HEK293 (cell line): ENCODE results near the gene GNS.

Source experiments
- BCL11A ChIP-seq: fragments of 450-650 bp; formaldehyde crosslinking; IDR thresholded peaks from 2 replicates; pipeline ENCODE4 v1.5.1; 2016; ENCODE audit warnings: low read depth, missing biosample characterization, missing genetic modification characterization
- ZBTB20 ChIP-seq: fragments of 450-650 bp; formaldehyde crosslinking; IDR thresholded peaks from 2 replicates; pipeline ENCODE4 v1.5.1; 2016; ENCODE audit warnings: missing biosample characterization, missing genetic modification characterization
- ZNF223 ChIP-seq: fragments of 450-650 bp; formaldehyde crosslinking; IDR thresholded peaks from 2 replicates; pipeline ENCODE4 v1.5.1; 2016; ENCODE audit warnings: missing biosample characterization, missing genetic modification characterization
- ZNF311 ChIP-seq: fragments of 450-650 bp; formaldehyde crosslinking; IDR thresholded peaks from 2 replicates; pipeline ENCODE4 v1.5.1; 2017; ENCODE audit warnings: missing biosample characterization, missing genetic modification characterization, borderline replicate concordance
- ZNF366 ChIP-seq: fragments of 450-650 bp; formaldehyde crosslinking; conservative IDR thresholded peaks from 2 replicates; pipeline ENCODE4 v1.5.1; 2016; ENCODE audit warnings: missing biosample characterization, missing genetic modification characterization
- ZNF514 ChIP-seq: fragments of 450-650 bp; formaldehyde crosslinking; IDR thresholded peaks from 2 replicates; pipeline ENCODE4 v1.5.1; 2016; ENCODE audit warnings: missing biosample characterization, missing genetic modification characterization
- ZNF555 ChIP-seq: fragments of 450-650 bp; formaldehyde crosslinking; conservative IDR thresholded peaks from 2 replicates; pipeline ENCODE4 v1.5.1; 2017; ENCODE audit warnings: missing biosample characterization, mild to moderate bottlenecking, missing genetic modification characterization, inconsistent platforms
- ZNF571 ChIP-seq: fragments of 450-650 bp; formaldehyde crosslinking; IDR thresholded peaks from 2 replicates; pipeline ENCODE4 v1.5.0; 2017; ENCODE audit warnings: missing biosample characterization, missing genetic modification characterization
- ZNF677 ChIP-seq: fragments of 450-650 bp; IDR thresholded peaks from 2 replicates; pipeline ENCODE4 v1.5.0; 2018; ENCODE audit warnings: missing biosample characterization, mild to moderate bottlenecking, missing genetic modification characterization, moderate library complexity
- ZNF777 ChIP-seq: fragments of 450-650 bp; formaldehyde crosslinking; IDR thresholded peaks from 2 replicates; pipeline ENCODE4 v1.5.1; 2017; ENCODE audit warnings: missing biosample characterization, missing genetic modification characterization, borderline replicate concordance
- TF ChIP-seq, protein P1 (sequence below): fragments of 450-650 bp; formaldehyde crosslinking; IDR thresholded peaks from 2 replicates; pipeline ENCODE4 v1.5.1; 2016; ENCODE audit warnings: missing biosample characterization, missing genetic modification characterization

DNA sequence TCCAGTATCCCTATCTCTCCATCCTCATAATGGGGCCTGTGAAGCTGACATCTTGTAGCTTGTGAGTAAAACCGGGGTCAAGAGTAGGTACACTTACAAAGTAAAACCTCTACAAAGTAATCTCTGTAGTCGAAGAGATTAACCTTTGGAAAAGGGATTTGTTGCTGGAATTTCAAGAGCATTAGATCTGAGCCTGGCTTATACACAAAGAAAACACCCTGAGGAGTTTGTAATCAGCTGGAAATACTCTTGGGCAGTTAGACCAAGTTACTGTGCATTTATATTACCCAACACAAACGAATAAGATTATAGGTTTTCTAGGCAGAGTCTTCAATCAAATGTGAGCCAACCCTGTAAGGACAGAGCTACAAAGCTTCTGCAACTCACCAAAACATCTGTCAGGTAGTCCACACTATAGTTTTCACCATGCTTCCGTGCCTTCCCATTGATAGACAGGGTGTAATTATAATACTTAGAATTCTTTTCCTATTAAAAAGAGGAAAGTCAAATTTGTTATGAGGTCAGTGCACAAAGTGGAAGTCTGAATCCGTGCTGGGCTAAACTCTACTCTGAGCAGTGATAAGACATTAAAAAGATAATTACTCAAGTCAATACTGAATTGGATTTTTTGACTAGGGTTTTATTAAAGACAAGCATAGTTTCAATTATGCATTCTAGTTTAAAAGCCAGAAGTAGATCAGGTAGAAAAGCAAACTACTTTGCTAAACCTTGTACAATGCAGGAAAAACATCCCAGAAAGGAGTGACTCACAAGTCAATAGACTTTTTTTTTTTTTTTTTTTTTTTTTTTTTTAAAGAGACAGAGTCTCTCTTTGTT is 14.6 kb downstream of the GNS start:
- no peak for TF ChIP-seq ZNF571 (tag by site-specific recombination)
- TF ChIP-seq ZNF223: no peak
- TF ChIP-seq ZNF366 (tag by site-specific recombination): no peak
- TF ChIP-seq, protein P1, sequence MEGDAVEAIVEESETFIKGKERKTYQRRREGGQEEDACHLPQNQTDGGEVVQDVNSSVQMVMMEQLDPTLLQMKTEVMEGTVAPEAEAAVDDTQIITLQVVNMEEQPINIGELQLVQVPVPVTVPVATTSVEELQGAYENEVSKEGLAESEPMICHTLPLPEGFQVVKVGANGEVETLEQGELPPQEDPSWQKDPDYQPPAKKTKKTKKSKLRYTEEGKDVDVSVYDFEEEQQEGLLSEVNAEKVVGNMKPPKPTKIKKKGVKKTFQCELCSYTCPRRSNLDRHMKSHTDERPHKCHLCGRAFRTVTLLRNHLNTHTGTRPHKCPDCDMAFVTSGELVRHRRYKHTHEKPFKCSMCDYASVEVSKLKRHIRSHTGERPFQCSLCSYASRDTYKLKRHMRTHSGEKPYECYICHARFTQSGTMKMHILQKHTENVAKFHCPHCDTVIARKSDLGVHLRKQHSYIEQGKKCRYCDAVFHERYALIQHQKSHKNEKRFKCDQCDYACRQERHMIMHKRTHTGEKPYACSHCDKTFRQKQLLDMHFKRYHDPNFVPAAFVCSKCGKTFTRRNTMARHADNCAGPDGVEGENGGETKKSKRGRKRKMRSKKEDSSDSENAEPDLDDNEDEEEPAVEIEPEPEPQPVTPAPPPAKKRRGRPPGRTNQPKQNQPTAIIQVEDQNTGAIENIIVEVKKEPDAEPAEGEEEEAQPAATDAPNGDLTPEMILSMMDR: no peak
- TF ChIP-seq ZNF514 (tag by site-specific recombination): no peak
- no peak for TF ChIP-seq ZNF555
- no peak for TF ChIP-seq ZNF677
- no peak for TF ChIP-seq ZBTB20 (tag by site-specific recombination)
- TF ChIP-seq ZNF311 (tag by site-specific recombination): no peak
- TF ChIP-seq ZNF777: no peak
- TF ChIP-seq BCL11A: no peak
